Cardiac fibroblast (primary cell): ENCODE results near the gene TACR1.

ENCODE experiments used
- DNase-seq, 2 donors: peaks; one replicate each; pipeline versions ENCODE4 v3.0.0 to v3.0.0-alpha.2; 2010; ENCODE audit warnings: low read depth in 2 of 2
- H3K4me3 ChIP-seq, 2 donors: replicated peaks in 1 of 2; 1 replicate in 1 of 2; 2 replicates in 1 of 2; pipeline ENCODE4 v1.5.1; 2011; ENCODE audit warnings: low read depth in 2 of 2, low read length in 2 of 2, mild to moderate bottlenecking in 2 of 2, moderate library complexity in 1 of 2
- CTCF ChIP-seq: IDR thresholded peaks from one replicate; pipeline ENCODE4 v1.5.1; 2011; ENCODE audit warnings: low read depth, mild to moderate bottlenecking, low read length, inconsistent platforms

TACR1 gene

GRCh38 chr2:75025216-75025615 lies 174.1 kb downstream of the TACR1 start:
- TF ChIP-seq CTCF: no peak
- H3K4me3 ChIP-seq: no peak overlapping the region
- DNase-seq: no peak

- H3K4me3 ChIP-seq: no peak overlapping the region
- no peak for TF ChIP-seq CTCF
- no peak for DNase-seq
Measured at GRCh38 chr2:75023666-75024455, 175.5 kb downstream of the TACR1 start.

- no peak for TF ChIP-seq CTCF
- no peak overlapping the region for H3K4me3 ChIP-seq
- peak; percentile 38 to 79 for DNase-seq
Measured at GRCh38 chr2:75022516-75022915, 176.8 kb downstream of the TACR1 start.

- H3K4me3 ChIP-seq: no peak overlapping the region
- TF ChIP-seq CTCF: no peak
- peak; percentile 51 to 94 for DNase-seq
Measured at GRCh38 chr2:75021672-75022071, 177.6 kb downstream of the TACR1 start.

GRCh38 chr2:75020476-75020875 lies 178.8 kb downstream of the TACR1 start:
- H3K4me3 ChIP-seq: no peak overlapping the region
- no peak for DNase-seq
- TF ChIP-seq CTCF: no peak

- TF ChIP-seq CTCF: no peak
- H3K4me3 ChIP-seq: no peak overlapping the region
- DNase-seq: no peak
Measured at GRCh38 chr2:75019790-75020189, 179.5 kb downstream of the TACR1 start.

GRCh38 chr2:75018162-75018561 lies 181.2 kb downstream of the TACR1 start:
- H3K4me3 ChIP-seq: no peak overlapping the region
- DNase-seq: no peak
- TF ChIP-seq CTCF: no peak
